GM18507 (cell line): ENCODE results near the gene RRH.

Experiments
- DNase-seq: peaks from one replicate; pipeline ENCODE4 v3.0.0; 2011; ENCODE audit warnings: low read depth; ENCODE audit not compliant: insufficient read length; ENCODE audit errors: extremely low spot score
- FAIRE-seq: peaks from 2 replicates; lab custom pipeline; 2011; peaks lifted over from hg19 to GRCh38; lab: Jason Lieb, UNC

RRH gene

GRCh38 chr4:109878355-109878754 lies 50.6 kb downstream of the RRH start:
- FAIRE-seq (no peak), DNase-seq (no peak)

DNA sequence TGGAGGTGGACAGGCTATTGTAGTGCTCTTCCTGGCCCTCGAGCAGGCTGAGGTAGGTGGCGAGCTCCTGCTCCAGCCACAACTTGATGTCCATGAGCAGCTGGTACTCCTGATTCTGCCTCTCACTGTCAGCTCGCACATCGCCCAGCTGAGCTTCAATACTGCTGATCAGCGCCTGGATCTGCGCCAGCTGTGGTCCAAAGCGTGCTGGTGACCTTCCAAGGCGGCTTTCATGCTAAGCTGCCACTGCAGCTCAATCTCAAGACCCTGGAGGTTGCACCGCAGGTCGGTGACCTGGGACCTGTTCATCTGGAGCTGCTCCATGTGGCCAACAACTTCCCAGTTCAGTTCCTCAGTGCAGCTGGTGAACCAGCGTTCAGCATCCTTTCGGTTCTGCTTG lies 51.3 kb downstream of the RRH start:
- FAIRE-seq (no peak), DNase-seq (no peak)

- no peak for DNase-seq
- no peak for FAIRE-seq
These were observed 52.0 kb downstream of the RRH start for GRCh38 chr4:109879636-109880314.

GRCh38 chr4:109886303-109886702 lies 58.5 kb downstream of the RRH start:
- no peak for DNase-seq

DNA sequence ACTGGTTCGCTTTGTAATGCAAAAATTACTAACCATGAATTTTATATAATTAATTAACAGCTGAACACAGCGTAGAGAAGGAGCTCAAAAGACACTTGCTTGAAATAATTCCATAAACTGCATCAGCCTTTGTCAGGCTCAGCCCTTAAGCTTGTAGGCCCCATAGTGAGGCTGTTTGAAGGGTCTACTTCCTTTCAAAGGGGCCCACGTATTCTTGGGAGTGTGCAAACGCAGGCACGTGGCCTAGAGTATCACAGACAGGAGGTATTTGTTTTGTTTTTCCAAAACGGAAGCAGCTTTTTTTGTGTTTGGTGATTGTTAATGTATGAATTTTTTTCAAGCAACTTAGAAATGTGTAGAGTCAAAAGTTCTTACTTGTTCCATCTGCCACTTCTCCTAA lies 59.3 kb downstream of the RRH start:
- no peak for DNase-seq
- no peak for FAIRE-seq

More at GRCh38 chr4:109886303-109886702, 58.5 kb downstream of the RRH start:
- FAIRE-seq = no peak

DNA sequence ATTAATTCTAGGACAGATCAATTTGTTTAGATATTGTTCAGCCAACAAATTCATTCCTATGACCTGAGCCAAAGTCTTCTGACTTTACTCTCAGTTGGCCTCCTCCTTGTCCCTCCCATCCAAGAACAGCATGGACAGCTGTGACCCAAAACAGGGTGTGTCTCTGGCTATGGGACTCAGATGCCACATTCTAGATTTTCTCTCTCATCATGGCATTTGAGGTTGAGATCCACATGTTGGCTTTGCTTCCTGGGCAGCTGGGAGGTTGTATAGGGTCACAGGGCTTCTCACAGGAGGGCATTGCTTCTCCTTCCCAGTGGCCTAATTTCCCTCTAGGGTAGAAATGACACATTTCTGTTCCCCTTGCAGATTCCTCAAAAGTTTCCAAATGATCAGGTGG lies 62.3 kb downstream of the RRH start:
- DNase-seq (no peak), FAIRE-seq (no peak)
